ENCODE measurements around the gene FRRS1. TPM values are rescaled to one million over a fixed set of nuclear protein-coding genes. Genes with fewer than 3 reads are reported as not detected.

Gene FRRS1
- total RNA-seq, 1 experiment from 2014 or later: 7.2 TPM

- no peak overlapping the region for H3K4me3 Mint-ChIP-seq (ENCODE audit: unreplicated experiment)
- H3K27ac Mint-ChIP-seq (ENCODE audit: low read depth, unreplicated experiment): no peak overlapping the region
- intact Hi-C loops (cut with micrococcal nuclease): no loop called here
- no TSS peak for BruUV-seq (replicated peaks)
- TF ChIP-seq CTCF (IDR thresholded peaks at IDR 0.05; ENCODE audit: unreplicated experiment): no peak
- ChIA-PET CTCF (interaction anchor here (0.6 to 2.3 kb wide), 4 partner anchors 12 to 1056 kb away, joined by 3 to 7 read pairs (median 3); partner anchors contain the start of gene FRRS1), POLR2A (interaction anchor here (1.1 to 4.8 kb wide), 2 partner anchors 11 to 103 kb away, joined by 4 to 44 read pairs; partner anchors contain the start of gene FRRS1)
- H3K9me3 Mint-ChIP-seq (ENCODE audit: unreplicated experiment): peaks cover 7% of the 10 kb centered on the region
- peaks cover 22% of the 10 kb centered on the region for H3K4me1 Mint-ChIP-seq (ENCODE audit: insufficient read depth, unreplicated experiment)
- H3K36me3 Mint-ChIP-seq (ENCODE audit: insufficient read depth, unreplicated experiment): peaks cover 6% of the 10 kb centered on the region
- no peak for DNase-seq (ENCODE audit: unreplicated experiment)
- H3K27me3 Mint-ChIP-seq (ENCODE audit: insufficient read depth, unreplicated experiment): no peaks in the 10 kb centered on the region
These were observed 12.3 kb downstream of the FRRS1 start for GRCh38 chr1:99754055-99754626.

GRCh38 chr1:99751877-99752504, 14.4 kb downstream of the FRRS1 start:
- intact Hi-C loops (cut with micrococcal nuclease): no loop called here
- POLR2A ChIA-PET: no interaction called here
- no peaks in the 10 kb centered on the region for H3K27me3 Mint-ChIP-seq (ENCODE audit: insufficient read depth, unreplicated experiment)
- peaks cover 7% of the 10 kb centered on the region for H3K9me3 Mint-ChIP-seq (ENCODE audit: unreplicated experiment)
- peaks cover 11% of the 10 kb centered on the region for H3K4me1 Mint-ChIP-seq (ENCODE audit: insufficient read depth, unreplicated experiment)
- no peak overlapping the region for H3K4me3 Mint-ChIP-seq (ENCODE audit: unreplicated experiment)
- DNase-seq (ENCODE audit: unreplicated experiment): no peak
- no peak for TF ChIP-seq CTCF (IDR thresholded peaks at IDR 0.05; ENCODE audit: unreplicated experiment)
- no peak overlapping the region for H3K27ac Mint-ChIP-seq (ENCODE audit: low read depth, unreplicated experiment)
- CTCF ChIA-PET: no interaction called here
- peaks cover 6% of the 10 kb centered on the region for H3K36me3 Mint-ChIP-seq (ENCODE audit: insufficient read depth, unreplicated experiment)
- BruUV-seq (replicated peaks): no TSS peak

GRCh38 chr1:99749504-99750347, 16.7 kb downstream of the FRRS1 start:
- no peak for TF ChIP-seq CTCF (IDR thresholded peaks at IDR 0.05; ENCODE audit: unreplicated experiment)
- Mint-ChIP-seq H3K27me3 (ENCODE audit: insufficient read depth, unreplicated experiment) (no peaks in the 10 kb centered on the region), H3K4me3 (ENCODE audit: unreplicated experiment) (no peak overlapping the region), H3K27ac (ENCODE audit: low read depth, unreplicated experiment) (no peak overlapping the region), H3K4me1 (ENCODE audit: insufficient read depth, unreplicated experiment) (peaks cover 4% of the 10 kb centered on the region), H3K9me3 (ENCODE audit: unreplicated experiment) (peaks cover 7% of the 10 kb centered on the region), H3K36me3 (ENCODE audit: insufficient read depth, unreplicated experiment) (peaks cover 6% of the 10 kb centered on the region)
- no TSS peak for BruUV-seq (replicated peaks)
- intact Hi-C loops (cut with micrococcal nuclease): no loop called here
- ChIA-PET POLR2A (interaction anchor here (1.4 kb wide), 1 partner anchor 17 kb away, joined by 3 read pairs; the partner anchor contains the start of gene FRRS1), CTCF (interaction anchor here (0.7 kb wide), 1 partner anchor 1012 kb away, joined by 3 read pairs; no protein-coding TSS in a partner anchor)
- no peak for DNase-seq (ENCODE audit: unreplicated experiment)

GRCh38 chr1:99748419-99748818, 18.0 kb downstream of the FRRS1 start:
- Mint-ChIP-seq H3K4me1 (ENCODE audit: insufficient read depth, unreplicated experiment) (peaks cover 4% of the 10 kb centered on the region), H3K4me3 (ENCODE audit: unreplicated experiment) (no peak overlapping the region), H3K36me3 (ENCODE audit: insufficient read depth, unreplicated experiment) (peaks cover 6% of the 10 kb centered on the region), H3K27ac (ENCODE audit: low read depth, unreplicated experiment) (no peak overlapping the region), H3K9me3 (ENCODE audit: unreplicated experiment) (no peaks in the 10 kb centered on the region), H3K27me3 (ENCODE audit: insufficient read depth, unreplicated experiment) (no peaks in the 10 kb centered on the region)
- BruUV-seq (replicated peaks): no TSS peak
- ChIA-PET POLR2A (no interaction called here), CTCF (interaction anchor here (0.7 to 0.9 kb wide), 3 partner anchors 16 to 573 kb away, joined by 3 to 5 read pairs (median 3); no protein-coding TSS in a partner anchor)
- no peak for TF ChIP-seq CTCF (IDR thresholded peaks at IDR 0.05; ENCODE audit: unreplicated experiment)
- no peak for DNase-seq (ENCODE audit: unreplicated experiment)
- intact Hi-C loops (cut with micrococcal nuclease): no loop called here
